H1 (cell line): ENCODE measurements around the gene MIER1.

Source experiments
- GABPA ChIP-seq: IDR thresholded peaks from 2 replicates; pipeline ENCODE4 v1.6.1; 2011; ENCODE audit warnings: mild to moderate bottlenecking, low read length, moderate library complexity, borderline replicate concordance; ENCODE audit not compliant: insufficient read depth
- PHF8 ChIP-seq: fragments of 200-600 bp; sonication (generic); conservative IDR thresholded peaks from 2 replicates; pipeline ENCODE4 v1.7.1; 2012; ENCODE audit warnings: low read depth, mild to moderate bottlenecking, inconsistent platforms, low read length, moderate library complexity
- POLR2AphosphoS5 ChIP-seq: IDR thresholded peaks from 2 replicates; pipeline ENCODE4 v1.6.1; 2011; ENCODE audit warnings: low read depth, low read length
- SP1 ChIP-seq: IDR thresholded peaks from 2 replicates; pipeline ENCODE4 v1.6.1; 2011; ENCODE audit warnings: low read depth, low read length
- SUZ12 ChIP-seq: fragments of 200-600 bp; sonication (generic); IDR thresholded peaks from 2 replicates; pipeline ENCODE4 v1.6.1; 2012; ENCODE audit warnings: mild to moderate bottlenecking, inconsistent platforms, low read length, moderate library complexity, mixed read lengths
- TCF12 ChIP-seq: IDR thresholded peaks from 2 replicates; pipeline ENCODE4 v1.6.1; 2011; ENCODE audit warnings: low read depth, mild to moderate bottlenecking, low read length
- TF ChIP-seq, protein P1 (sequence below): IDR thresholded peaks from 2 replicates; pipeline ENCODE4 v1.6.1; 2012; ENCODE audit warnings: inconsistent platforms
- TF ChIP-seq, protein P2 (sequence below), 3 experiments: IDR thresholded peaks; 1 replicate in 2 of 3; 2 replicates in 1 of 3; pipeline versions ENCODE4 v1.5.1 to v1.6.1; 2011; ENCODE audit warnings: low read length in 3 of 3, mild to moderate bottlenecking in 3 of 3, inconsistent platforms in 2 of 3, low read depth in 1 of 3, moderate library complexity in 1 of 3; ENCODE audit not compliant: insufficient read depth in 1 of 3; ENCODE audit errors: control extremely low read depth in 1 of 3

DNA sequence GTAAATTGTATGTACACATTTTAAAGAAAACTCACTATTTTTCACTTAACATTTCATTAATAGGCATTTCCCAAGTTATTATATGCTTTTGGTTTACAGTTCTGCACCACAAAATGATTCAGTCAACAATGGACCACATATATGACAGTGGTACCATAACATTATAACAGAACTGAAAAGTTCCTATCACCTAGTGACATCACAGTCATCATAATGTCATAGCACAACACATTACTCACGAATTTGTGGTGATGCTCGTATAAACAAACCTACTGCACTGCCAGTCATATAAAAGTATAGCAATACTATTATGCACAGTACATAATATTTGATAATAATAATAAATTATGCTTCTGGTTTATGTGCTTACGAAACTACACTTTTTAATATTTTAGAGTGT is 31.1 kb upstream of the MIER1 start:
- TF ChIP-seq, protein P1, sequence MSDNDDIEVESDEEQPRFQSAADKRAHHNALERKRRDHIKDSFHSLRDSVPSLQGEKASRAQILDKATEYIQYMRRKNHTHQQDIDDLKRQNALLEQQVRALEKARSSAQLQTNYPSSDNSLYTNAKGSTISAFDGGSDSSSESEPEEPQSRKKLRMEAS: no peak
- TF ChIP-seq, protein P2, sequence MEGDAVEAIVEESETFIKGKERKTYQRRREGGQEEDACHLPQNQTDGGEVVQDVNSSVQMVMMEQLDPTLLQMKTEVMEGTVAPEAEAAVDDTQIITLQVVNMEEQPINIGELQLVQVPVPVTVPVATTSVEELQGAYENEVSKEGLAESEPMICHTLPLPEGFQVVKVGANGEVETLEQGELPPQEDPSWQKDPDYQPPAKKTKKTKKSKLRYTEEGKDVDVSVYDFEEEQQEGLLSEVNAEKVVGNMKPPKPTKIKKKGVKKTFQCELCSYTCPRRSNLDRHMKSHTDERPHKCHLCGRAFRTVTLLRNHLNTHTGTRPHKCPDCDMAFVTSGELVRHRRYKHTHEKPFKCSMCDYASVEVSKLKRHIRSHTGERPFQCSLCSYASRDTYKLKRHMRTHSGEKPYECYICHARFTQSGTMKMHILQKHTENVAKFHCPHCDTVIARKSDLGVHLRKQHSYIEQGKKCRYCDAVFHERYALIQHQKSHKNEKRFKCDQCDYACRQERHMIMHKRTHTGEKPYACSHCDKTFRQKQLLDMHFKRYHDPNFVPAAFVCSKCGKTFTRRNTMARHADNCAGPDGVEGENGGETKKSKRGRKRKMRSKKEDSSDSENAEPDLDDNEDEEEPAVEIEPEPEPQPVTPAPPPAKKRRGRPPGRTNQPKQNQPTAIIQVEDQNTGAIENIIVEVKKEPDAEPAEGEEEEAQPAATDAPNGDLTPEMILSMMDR (IDR thresholded peaks at IDR 0.05; ENCODE audit: control extremely low read depth in 1 of 3, insufficient read depth in 1 of 3, low read depth in 1 of 3, low read length in 3 of 3): no peak
- no peak for TF ChIP-seq TCF12
- TF ChIP-seq SP1: no peak
- no peak for TF ChIP-seq GABPA
- TF ChIP-seq SUZ12: no peak
- no peak for TF ChIP-seq POLR2AphosphoS5
- TF ChIP-seq PHF8: no peak
